H9 (cell line): Measurements from ENCODE around the gene IL18BP. TPM values are rescaled to one million over a fixed set of nuclear protein-coding genes. Genes with fewer than 3 reads are reported as not detected.

Experiments
- DNase-seq: peaks from one replicate; pipeline ENCODE4 v3.0.0-alpha.2; 2017
- H2AFZ ChIP-seq: one replicate; pipeline ENCODE4 v1.6.1; 2013; ENCODE audit warnings: mild to moderate bottlenecking, low read length, control low read depth, moderate library complexity
- H2AK5ac ChIP-seq: 2 replicates; pipeline ENCODE4 v1.6.1; 2013; ENCODE audit warnings: low read length, control low read depth, mixed read lengths; ENCODE audit not compliant: insufficient read length
- H2BK120ac ChIP-seq: one replicate; pipeline ENCODE4 v1.6.1; 2013; ENCODE audit warnings: low read depth, mild to moderate bottlenecking, low read length, control low read depth, inconsistent platforms; ENCODE audit not compliant: poor library complexity, severe bottlenecking
- H2BK12ac ChIP-seq: 2 replicates; pipeline ENCODE4 v1.6.1; 2013; ENCODE audit warnings: low read length, control low read depth, mixed read lengths, low read depth; ENCODE audit not compliant: insufficient read length
- H2BK15ac ChIP-seq: 2 replicates; pipeline ENCODE4 v1.6.1; 2013; ENCODE audit warnings: low read depth, low read length, control low read depth
- H2BK20ac ChIP-seq: one replicate; pipeline ENCODE4 v1.6.1; 2013; ENCODE audit warnings: low read depth, mild to moderate bottlenecking, low read length, control low read depth, inconsistent platforms; ENCODE audit not compliant: poor library complexity, severe bottlenecking
- H2BK5ac ChIP-seq: 2 replicates; pipeline ENCODE4 v1.6.1; 2013; ENCODE audit warnings: low read length, control low read depth, mixed read lengths; ENCODE audit not compliant: insufficient read length
- H3K14ac ChIP-seq: 2 replicates; pipeline ENCODE4 v1.6.1; 2013; ENCODE audit warnings: low read length, control low read depth; ENCODE audit not compliant: insufficient read depth
- H3K18ac ChIP-seq: 2 replicates; pipeline ENCODE4 v1.6.1; 2013; ENCODE audit warnings: low read depth, mild to moderate bottlenecking, mixed read lengths, low read length, control low read depth; ENCODE audit not compliant: insufficient read length
- H3K23ac ChIP-seq: 2 replicates; pipeline ENCODE4 v1.6.1; 2013; ENCODE audit warnings: low read length, control low read depth, mixed read lengths, low read depth; ENCODE audit not compliant: insufficient read length
- H3K23me2 ChIP-seq: 2 replicates; pipeline ENCODE4 v1.6.1; 2013; ENCODE audit warnings: low read depth, mild to moderate bottlenecking, mixed read lengths, low read length, control low read depth; ENCODE audit not compliant: insufficient read length, poor library complexity, severe bottlenecking
- H3K27ac ChIP-seq: 2 replicates; pipeline ENCODE4 v1.5.1; 2013; ENCODE audit warnings: low read length, control low read depth, mixed read lengths, low read depth; ENCODE audit not compliant: insufficient read length
- H3K27me3 ChIP-seq: 2 replicates; pipeline ENCODE4 v1.6.1; 2013; ENCODE audit warnings: low read length, control low read depth, inconsistent platforms; ENCODE audit not compliant: insufficient read depth
- H3K4ac ChIP-seq: 2 replicates; pipeline ENCODE4 v1.6.1; 2013; ENCODE audit warnings: low read depth, mild to moderate bottlenecking, control low read depth, inconsistent platforms, low read length, moderate library complexity
- H3K4me1 ChIP-seq: 2 replicates; pipeline ENCODE4 v1.6.1; 2013; ENCODE audit warnings: low read length, control low read depth, inconsistent platforms; ENCODE audit not compliant: insufficient read depth
- H3K4me2 ChIP-seq: 2 replicates; pipeline ENCODE4 v1.6.1; 2013; ENCODE audit warnings: low read length, control low read depth, mixed read lengths; ENCODE audit not compliant: insufficient read length, insufficient read depth
- H3K56ac ChIP-seq: 2 replicates; pipeline ENCODE4 v1.6.1; 2013; ENCODE audit warnings: low read depth, mild to moderate bottlenecking, mixed read lengths, low read length, control low read depth; ENCODE audit not compliant: insufficient read length
- H3K79me1 ChIP-seq: 2 replicates; pipeline ENCODE4 v1.6.1; 2013; ENCODE audit warnings: low read depth, mild to moderate bottlenecking, moderate library complexity, low read length, control low read depth, inconsistent platforms; ENCODE audit not compliant: insufficient read depth, poor library complexity, severe bottlenecking
- H3K79me2 ChIP-seq: 2 replicates; pipeline ENCODE4 v1.6.1; 2013; ENCODE audit warnings: low read length, control low read depth, inconsistent platforms; ENCODE audit not compliant: insufficient read depth
- H3K9ac ChIP-seq: 2 replicates; pipeline ENCODE4 v1.6.1; 2013; ENCODE audit warnings: low read length, control low read depth, mixed read lengths; ENCODE audit not compliant: insufficient read length; ENCODE audit errors: extremely low read depth
- H3K9me3 ChIP-seq: one replicate; pipeline ENCODE4 v1.6.1; 2013; ENCODE audit warnings: low read depth, low read length, inconsistent platforms; ENCODE audit not compliant: control insufficient read depth
- H3T11ph ChIP-seq: one replicate; pipeline ENCODE4 v1.6.1; 2013; ENCODE audit warnings: mild to moderate bottlenecking, low read length, control low read depth, inconsistent platforms
- H4K20me1 ChIP-seq: one replicate; pipeline ENCODE4 v1.6.1; 2013; ENCODE audit not compliant: control insufficient read depth, insufficient read length, insufficient read depth
- H4K5ac ChIP-seq: 2 replicates; pipeline ENCODE4 v1.6.1; 2013; ENCODE audit warnings: low read depth, mild to moderate bottlenecking, mixed read lengths, low read length, control low read depth; ENCODE audit not compliant: insufficient read length
- H4K8ac ChIP-seq: replicated peaks from 2 replicates; pipeline ENCODE4 v1.6.1; 2013; ENCODE audit warnings: low read length, control low read depth, mixed read lengths, low read depth; ENCODE audit not compliant: insufficient read length
- H4K91ac ChIP-seq: 2 replicates; pipeline ENCODE4 v1.6.1; 2013; ENCODE audit warnings: low read depth, mild to moderate bottlenecking, moderate library complexity, mixed read lengths, low read length, control low read depth; ENCODE audit not compliant: insufficient read length
- H3K27ac Mint-ChIP-seq, 3 experiments: 2 replicates in 2 of 3; 3 replicates in 1 of 3; pipeline ENCODE4 v1.8.0; 2020 to 2021; ENCODE audit warnings: mixed read lengths in 3 of 3, mild to moderate bottlenecking in 1 of 3, moderate library complexity in 1 of 3
- H3K27me3 Mint-ChIP-seq: 2 replicates; pipeline ENCODE4 v1.8.0; 2021; ENCODE audit warnings: low read depth, mild to moderate bottlenecking, moderate library complexity, mixed read lengths
- H3K36me3 Mint-ChIP-seq, 3 experiments: 2 replicates in 2 of 3; 3 replicates in 1 of 3; pipeline ENCODE4 v1.8.0; 2020 to 2021; ENCODE audit warnings: low read depth in 3 of 3, mixed read lengths in 3 of 3; ENCODE audit not compliant: insufficient read depth in 1 of 3
- H3K4me1 Mint-ChIP-seq, 2 experiments: 2 replicates each; pipeline ENCODE4 v1.8.0; 2020; ENCODE audit warnings: mixed read lengths in 2 of 2
- H3K4me3 Mint-ChIP-seq, 2 experiments: 2 replicates in 1 of 2; 3 replicates in 1 of 2; pipeline ENCODE4 v1.8.0; 2020 to 2021; ENCODE audit warnings: mild to moderate bottlenecking in 2 of 2, mixed read lengths in 2 of 2, moderate library complexity in 1 of 2
- H3K9me3 Mint-ChIP-seq, 2 experiments: 2 replicates in 1 of 2; 3 replicates in 1 of 2; pipeline ENCODE4 v1.8.0; 2020; ENCODE audit warnings: mild to moderate bottlenecking in 2 of 2, mixed read lengths in 2 of 2, moderate library complexity in 1 of 2
- CTCF ChIP-seq: fragments of 200-600 bp; sonication (generic); conservative IDR thresholded peaks from 3 replicates; pipeline ENCODE4 v1.8.0; 2021; ENCODE audit warnings: antibody characterized with exemption, mild to moderate bottlenecking
- WGBS: extraction: QIAGEN DNeasy Blood & Tissue Kit; methylation state at CpG from one replicate; pipeline ENCODE4 v1.1.7; 2013; ENCODE audit warnings: missing lambda C conversion rate, low lambda C conversion rate, mixed read lengths; ENCODE audit not compliant: insufficient read length; ENCODE audit errors: extremely low coverage; 5-methylcytosine and 5-hydroxymethylcytosine counted together
- total RNA-seq: library from RNA; stranded (reverse); gene quantifications from 2 replicates; pipeline ENCODE4 v1.2.1, GENCODE V29; 2021

The IL18BP gene
- total RNA-seq, 1 experiment from 2014 or later, result 10.2 TPM

- Mint-ChIP-seq H3K27me3 (no peaks in the 10 kb centered on the region), H3K4me3 (no peak overlapping the region), H3K4me1 (no peaks in the 10 kb centered on the region), H3K27ac (no peak overlapping the region), H3K36me3 (peaks cover 11 to 34% (median 19%) of the 10 kb centered on the region in 3 experiments; a peak in 6 of 7 replicates), H3K9me3 (no peaks in the 10 kb centered on the region)
- no peak for TF ChIP-seq CTCF
- Histone ChIP-seq H2AFZ (no peak overlapping the region), H3K9ac (no peak overlapping the region), H3K18ac (no peak overlapping the region), H4K5ac (no peak overlapping the region), H3K4me1 (no peaks in the 10 kb centered on the region), H4K8ac (no peak overlapping the region), H3T11ph (no peak overlapping the region), H3K27ac (no peak overlapping the region), H2BK20ac (no peak overlapping the region), H3K4ac (no peak overlapping the region), H4K20me1 (no peaks in the 10 kb centered on the region), H3K23me2 (no peaks in the 10 kb centered on the region), H3K9me3 (no peaks in the 10 kb centered on the region), H2AK5ac (no peak overlapping the region), H3K4me2 (no peak overlapping the region), H3K23ac (no peak overlapping the region), H3K79me2 (no peaks in the 10 kb centered on the region), H2BK120ac (no peak overlapping the region), H3K56ac (no peak overlapping the region), H2BK15ac (no peak overlapping the region), H2BK5ac (no peak overlapping the region), H2BK12ac (no peak overlapping the region), H3K27me3 (no peaks in the 10 kb centered on the region), H3K14ac (no peak overlapping the region), H3K79me1 (no peaks in the 10 kb centered on the region), H4K91ac (no peak overlapping the region)
- WGBS, result no CpG with 5 or more reads among the region's 3 CpGs
- no peak for DNase-seq
Observed at GRCh38 chr11:71988050-71988449, 10.7 kb upstream of the IL18BP start.
